Urothelium cell line (cell line): Measurements from ENCODE around the gene C10orf105.

Experiments
- DNase-seq: peaks from one replicate; pipeline ENCODE4 v3.0.0; 2011; ENCODE audit warnings: low spot score, mixed read lengths
- FAIRE-seq: peaks from 2 replicates; lab custom pipeline; 2011; peaks lifted over from hg19 to GRCh38; lab: Jason Lieb, UNC

Gene C10orf105

DNA sequence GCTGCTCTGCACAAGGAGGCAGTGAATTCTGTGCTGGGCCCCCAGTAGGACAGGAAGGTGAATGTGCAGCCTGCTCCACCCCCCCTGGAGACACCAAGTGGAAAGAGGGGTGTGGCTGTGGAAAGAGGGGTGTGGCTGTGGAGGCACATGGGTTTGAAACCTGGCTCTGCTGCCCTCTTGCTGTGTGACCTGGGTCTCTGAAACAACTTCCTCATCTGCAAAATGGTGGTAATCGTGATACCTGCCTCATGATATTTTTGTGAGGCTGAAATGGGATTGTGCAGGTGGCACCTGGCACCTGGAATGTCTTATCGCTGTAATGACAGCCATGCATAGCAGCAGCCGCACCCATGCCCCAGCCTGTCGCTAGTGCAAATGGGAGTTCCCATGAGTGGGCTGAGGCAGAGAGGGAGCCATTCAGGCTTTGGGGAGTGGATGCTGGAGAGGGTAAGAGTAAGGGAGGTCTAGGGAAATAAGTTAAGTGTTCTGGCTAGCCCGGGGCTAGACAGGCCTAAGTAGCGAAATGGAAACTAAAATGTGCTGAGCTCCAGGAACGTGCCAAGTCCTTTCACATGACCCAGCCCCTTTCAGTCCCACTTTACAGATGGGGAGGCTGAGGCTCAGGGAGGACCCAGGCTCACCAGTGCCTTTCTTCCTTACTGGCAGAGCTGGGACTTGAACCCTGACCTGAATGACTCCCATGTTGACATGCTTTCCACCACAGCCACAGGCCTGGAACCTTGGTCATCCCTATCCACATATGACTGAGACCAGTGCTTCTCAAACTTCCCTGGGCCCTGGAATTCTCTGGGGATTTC, 35.0 kb downstream of the C10orf105 start:
- DNase-seq (peak; percentile 44), FAIRE-seq (no peak)

DNA sequence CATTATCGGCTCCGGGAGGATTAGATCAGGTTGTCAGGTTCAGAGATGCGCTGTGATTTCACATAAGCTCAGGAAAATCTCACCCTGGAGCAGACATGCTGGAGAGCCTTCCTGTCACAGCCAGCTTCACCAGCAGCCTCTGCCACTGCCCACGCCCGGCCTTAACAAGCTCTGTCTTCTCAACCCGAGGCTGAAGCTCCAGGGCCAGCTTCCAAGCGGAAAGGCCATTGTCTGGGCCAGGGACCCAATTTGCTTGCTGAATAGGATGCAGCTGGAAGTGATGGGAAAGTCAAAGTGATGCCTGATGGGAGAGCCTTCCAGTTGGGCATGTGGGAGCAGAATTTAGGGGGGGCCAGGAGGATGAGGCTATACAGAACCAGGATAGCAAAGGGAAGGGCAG, 36.3 kb downstream of the C10orf105 start:
- no peak for DNase-seq
- FAIRE-seq = no peak

- DNase-seq = no peak
- no peak for FAIRE-seq
Observed at GRCh38 chr10:71681977-71682376, 37.6 kb downstream of the C10orf105 start.

DNA sequence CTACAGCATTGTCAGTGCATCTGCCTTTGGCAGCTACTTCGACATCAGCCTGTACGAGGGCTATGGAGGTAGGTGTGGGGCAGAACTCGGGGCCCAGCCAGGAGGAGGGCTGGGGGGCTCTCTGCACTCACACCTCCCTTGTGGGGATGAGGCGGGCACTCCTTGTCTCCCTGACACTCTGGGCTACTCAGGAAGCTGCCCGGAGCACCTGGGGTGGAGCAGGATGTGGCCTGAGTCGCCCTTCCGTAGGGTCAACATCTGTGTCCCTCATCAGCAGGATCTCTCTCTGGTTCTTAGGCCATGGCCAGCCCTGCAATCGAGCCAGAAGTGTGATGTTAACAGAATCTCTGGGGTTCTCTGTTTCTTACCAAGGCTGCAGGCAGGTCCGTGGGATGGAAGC, 40.2 kb downstream of the C10orf105 start:
- DNase-seq = no peak
- FAIRE-seq = no peak

DNA sequence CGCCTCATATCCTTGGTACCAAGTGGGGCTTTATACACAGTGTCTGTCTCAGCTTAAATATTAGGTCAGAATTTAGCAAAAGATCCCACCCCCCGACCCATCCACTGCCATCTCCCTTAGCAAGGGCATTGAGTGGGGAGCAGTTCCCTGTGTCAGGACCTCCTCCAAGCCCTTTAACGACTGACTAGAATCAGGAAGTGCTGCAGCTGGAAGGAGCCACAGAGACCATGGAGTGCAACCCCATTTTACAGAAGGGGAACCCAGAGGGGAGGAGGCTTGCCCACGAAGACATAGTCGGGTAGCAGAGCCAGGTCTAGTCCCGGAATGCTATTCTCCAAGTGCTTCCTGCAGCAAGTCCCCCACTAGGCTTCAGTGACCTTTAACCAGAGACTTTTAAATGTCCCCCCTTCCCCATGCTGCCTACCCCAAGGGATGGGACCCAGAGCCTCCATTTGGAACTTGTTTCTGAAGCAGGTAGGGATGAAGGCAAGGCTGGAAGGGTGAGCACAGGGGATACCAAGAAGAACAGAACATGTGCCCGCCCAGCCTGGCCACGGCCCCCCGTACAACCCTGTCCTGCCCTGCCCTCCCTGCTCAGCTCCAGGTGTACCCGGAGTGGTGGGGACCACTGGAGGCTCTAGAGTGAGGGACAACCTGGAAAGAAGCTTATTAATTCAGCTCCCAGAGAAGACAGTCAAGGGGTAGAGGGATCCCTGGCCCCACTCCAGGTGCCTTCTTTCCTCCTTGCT, 41.3 kb downstream of the C10orf105 start:
- no peak for FAIRE-seq

DNA sequence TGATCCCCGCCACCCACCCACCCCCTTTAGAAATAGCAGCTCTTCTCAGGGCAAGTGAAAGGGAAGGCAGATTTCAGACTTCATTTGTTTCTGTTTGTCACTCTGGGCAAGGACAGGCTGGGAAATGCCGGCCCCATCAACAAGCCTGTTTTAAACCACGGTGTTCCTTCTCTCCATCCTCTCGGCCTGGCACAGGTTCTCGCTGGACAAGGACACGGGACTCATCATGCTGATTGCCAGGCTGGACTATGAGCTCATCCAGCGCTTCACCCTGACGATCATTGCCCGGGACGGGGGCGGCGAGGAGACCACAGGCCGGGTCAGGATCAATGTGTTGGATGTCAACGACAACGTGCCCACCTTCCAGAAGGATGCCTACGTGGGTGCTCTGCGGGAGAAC, 42.3 kb downstream of the C10orf105 start:
- DNase-seq = no peak
- no peak for FAIRE-seq

More for the DNA sequence above, 41.3 kb downstream of the C10orf105 start:
- no peak for DNase-seq

GRCh38 chr10:71675295-71675970, 44.1 kb downstream of the C10orf105 start:
- FAIRE-seq = no peak
- no peak for DNase-seq

- DNase-seq (no peak), FAIRE-seq (no peak)
Observed at GRCh38 chr10:71671994-71672946, 47.3 kb downstream of the C10orf105 start.

DNA sequence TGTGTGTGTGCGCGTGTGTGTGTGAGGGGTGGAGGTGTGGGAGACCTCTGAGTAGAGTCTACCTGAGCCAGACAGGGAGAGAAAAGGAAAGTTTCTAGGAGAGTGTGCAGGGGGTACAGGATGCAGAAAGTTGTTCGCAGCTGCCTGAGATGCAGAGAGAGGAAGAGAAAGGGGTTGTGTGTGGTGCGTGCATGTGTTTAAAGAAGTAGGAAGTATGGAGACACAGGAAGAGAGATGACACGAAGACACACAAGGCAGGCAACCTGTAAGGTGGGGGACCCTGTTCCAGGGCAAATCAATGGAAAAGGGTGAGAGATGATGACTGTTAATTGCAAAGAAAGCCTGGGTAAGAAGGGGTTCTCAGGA, 52.2 kb downstream of the C10orf105 start:
- FAIRE-seq = no peak
- no peak for DNase-seq

DNA sequence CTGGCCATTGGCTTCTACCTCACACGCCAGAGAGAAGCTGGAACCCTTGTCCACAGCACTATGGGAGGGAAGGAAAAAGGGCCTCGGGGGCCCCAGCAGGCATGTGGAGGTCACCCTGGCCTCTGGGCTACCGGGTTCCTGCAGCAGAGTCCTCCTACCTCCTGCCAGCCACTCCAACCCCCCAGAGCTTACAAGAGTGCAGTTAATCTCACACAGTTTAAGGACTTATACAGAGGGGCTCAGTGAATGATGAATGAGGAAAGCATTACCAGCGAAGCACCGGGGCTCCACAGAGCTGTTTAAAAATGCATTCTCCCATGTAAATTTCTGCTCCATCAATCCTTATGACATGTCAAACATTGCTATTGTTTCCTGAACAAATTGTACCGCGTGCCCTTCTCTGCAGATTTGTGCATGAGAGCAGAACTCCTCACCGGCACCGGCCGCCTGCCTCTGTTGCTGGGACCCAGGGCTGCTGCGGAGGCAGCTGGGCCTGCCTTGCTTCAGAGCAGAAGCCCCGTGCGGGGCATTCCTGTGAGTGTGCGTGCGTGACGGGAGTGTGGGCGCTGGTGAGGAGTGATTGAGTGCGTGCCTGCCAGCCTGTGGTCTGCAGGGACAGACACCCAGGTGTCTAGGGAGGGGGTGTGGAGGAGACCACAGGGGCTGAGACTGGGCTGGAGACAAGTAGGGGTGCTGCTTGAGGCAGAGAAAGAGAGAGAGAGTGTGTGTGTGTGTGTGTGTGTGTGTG, 52.8 kb downstream of the C10orf105 start:
- no peak for FAIRE-seq
- no peak for DNase-seq

- DNase-seq (no peak), FAIRE-seq (peak; percentile 17)
Observed at GRCh38 chr10:71665456-71665855, 54.1 kb downstream of the C10orf105 start.

DNA sequence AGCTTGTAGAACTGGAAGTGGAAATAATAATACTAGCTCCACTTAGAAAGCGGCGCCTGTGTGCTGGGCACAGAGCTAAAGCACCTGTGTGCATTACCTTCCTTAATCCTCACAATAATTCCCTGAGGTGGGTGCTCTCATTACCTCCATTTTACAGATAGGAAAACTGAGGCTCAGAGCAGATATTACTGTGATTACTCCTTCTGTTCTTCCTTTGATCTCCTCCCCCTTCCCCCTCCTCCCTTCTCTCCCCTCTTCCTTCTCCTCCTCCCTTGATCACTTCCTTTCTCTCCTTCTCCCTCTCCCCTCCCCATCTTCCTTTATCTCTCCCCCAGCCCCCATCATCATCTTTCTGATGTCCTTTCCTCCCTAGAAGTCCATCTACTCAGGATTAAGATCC, 55.0 kb downstream of the C10orf105 start:
- FAIRE-seq (no peak), DNase-seq (no peak)

- FAIRE-seq (no peak), DNase-seq (peak; percentile 28)
Observed at GRCh38 chr10:71663311-71663710, 56.3 kb downstream of the C10orf105 start.

DNA sequence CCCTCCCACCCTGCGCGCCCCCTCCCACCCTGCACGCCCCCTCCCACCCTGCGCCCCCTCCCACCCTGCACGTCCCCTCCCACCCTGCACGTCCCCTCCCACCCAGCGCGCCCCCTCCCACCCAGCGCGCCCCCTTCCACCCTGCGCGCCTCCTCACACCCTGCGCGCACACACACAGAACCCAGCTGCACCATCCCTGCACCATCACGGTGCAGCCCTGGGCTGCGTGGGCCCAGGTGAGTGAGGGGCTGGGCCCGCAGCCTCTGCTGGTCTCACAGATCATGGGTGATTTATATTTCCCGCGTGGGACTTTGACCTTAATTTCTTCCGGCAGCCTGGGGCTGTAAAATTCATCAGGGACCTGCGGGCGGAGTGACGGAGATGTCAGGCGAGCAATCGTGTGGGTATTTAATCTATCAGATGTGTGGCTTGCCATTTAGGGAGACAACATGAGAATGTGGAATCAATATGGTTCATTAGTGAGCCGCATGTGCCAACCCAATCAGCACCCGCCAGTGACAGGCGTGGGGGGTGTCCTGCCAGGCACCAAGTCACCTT, 57.7 kb downstream of the C10orf105 start:
- FAIRE-seq = no peak
- no peak for DNase-seq
